ENCODE data around the gene IRS2. TPM values are rescaled to one million over a fixed set of nuclear protein-coding genes. Genes with fewer than 3 reads are reported as not detected.

Gene IRS2
- polyA plus RNA-seq, 1 donor (not counting 4 experiments of a cell fraction or from before 2014, with no cell fraction given): 2.3 TPM

DNA sequence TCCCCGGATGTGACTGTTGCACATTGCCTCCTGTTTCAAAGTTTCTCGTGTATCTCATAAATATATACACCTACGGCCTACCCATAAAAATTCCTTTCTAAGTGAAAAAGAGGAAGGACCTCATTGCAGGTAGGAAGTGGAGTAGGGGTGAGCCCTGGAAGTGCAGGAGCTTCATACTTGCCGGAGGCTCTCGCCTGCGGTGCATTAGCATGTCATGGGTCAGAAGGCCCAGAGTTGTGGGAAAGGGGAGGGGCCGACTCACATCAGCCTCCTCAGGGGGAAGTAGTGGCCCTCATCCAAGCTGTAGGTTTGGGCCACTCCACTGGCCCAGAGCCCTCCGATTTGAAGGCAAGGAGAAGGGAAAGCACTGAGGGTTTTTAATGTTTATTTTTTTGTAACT lies 26.0 kb upstream of the IRS2 start:
- TF ChIP-seq EZH2 (IDR thresholded peaks at IDR 0.05; ENCODE audit: low read length): no peak
- TF ChIP-seq, protein P1, sequence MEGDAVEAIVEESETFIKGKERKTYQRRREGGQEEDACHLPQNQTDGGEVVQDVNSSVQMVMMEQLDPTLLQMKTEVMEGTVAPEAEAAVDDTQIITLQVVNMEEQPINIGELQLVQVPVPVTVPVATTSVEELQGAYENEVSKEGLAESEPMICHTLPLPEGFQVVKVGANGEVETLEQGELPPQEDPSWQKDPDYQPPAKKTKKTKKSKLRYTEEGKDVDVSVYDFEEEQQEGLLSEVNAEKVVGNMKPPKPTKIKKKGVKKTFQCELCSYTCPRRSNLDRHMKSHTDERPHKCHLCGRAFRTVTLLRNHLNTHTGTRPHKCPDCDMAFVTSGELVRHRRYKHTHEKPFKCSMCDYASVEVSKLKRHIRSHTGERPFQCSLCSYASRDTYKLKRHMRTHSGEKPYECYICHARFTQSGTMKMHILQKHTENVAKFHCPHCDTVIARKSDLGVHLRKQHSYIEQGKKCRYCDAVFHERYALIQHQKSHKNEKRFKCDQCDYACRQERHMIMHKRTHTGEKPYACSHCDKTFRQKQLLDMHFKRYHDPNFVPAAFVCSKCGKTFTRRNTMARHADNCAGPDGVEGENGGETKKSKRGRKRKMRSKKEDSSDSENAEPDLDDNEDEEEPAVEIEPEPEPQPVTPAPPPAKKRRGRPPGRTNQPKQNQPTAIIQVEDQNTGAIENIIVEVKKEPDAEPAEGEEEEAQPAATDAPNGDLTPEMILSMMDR (optimal IDR thresholded peaks at IDR 0.05 in 1 of 3, IDR thresholded peaks at IDR 0.05 in 1 of 3, conservative IDR thresholded peaks at IDR 0.05 in 1 of 3; ENCODE audit: extremely low read depth in 1 of 3, insufficient read depth in 2 of 3, low read length in 3 of 3): no peak
- no peaks in the 10 kb centered on the region for H4K20me1 ChIP-seq (ENCODE audit: control insufficient read depth, extremely low read depth, insufficient read depth, low read length)
- no peaks in the 10 kb centered on the region for H3K79me2 ChIP-seq (ENCODE audit: control insufficient read depth, insufficient read depth, low read length)
- H3K9ac ChIP-seq (ENCODE audit: control insufficient read depth, extremely low read depth, insufficient read depth, low read length): no peak overlapping the region
- FAIRE-seq (no peak), DNase-seq (ENCODE audit: low read depth, low spot score) (no peak)
- no peak overlapping the region for H3K4me3 ChIP-seq (ENCODE audit: control insufficient read depth in 2 of 3, extremely low read depth in 1 of 3, insufficient read depth in 2 of 3, low read depth in 1 of 3, low read length in 3 of 3)
- H3K27me3 ChIP-seq (ENCODE audit: control insufficient read depth, extremely low read depth, insufficient read depth, low read length): peaks cover 2% of the 10 kb centered on the region
- H3K36me3 ChIP-seq (ENCODE audit: control insufficient read depth in 2 of 2, extremely low read depth in 1 of 2, insufficient read depth in 2 of 2, low read length in 2 of 2): no peaks in the 10 kb centered on the region
- H3K9me3 ChIP-seq (ENCODE audit: control insufficient read depth, low read depth, low read length): no peaks in the 10 kb centered on the region
- no peak overlapping the region for H2AFZ ChIP-seq (ENCODE audit: control insufficient read depth, low read length)
- H3K27ac ChIP-seq (ENCODE audit: control insufficient read depth, insufficient read depth, low read length): no peak overlapping the region
- no peaks in the 10 kb centered on the region for H3K9me1 ChIP-seq (ENCODE audit: control insufficient read depth, extremely low read depth, insufficient read depth, low read length)
- dilution Hi-C loops (cut with MboI; ENCODE audit: extremely low pct_ligation_motif_present, low sequenced_read_pairs): no loop called here
- H3K4me2 ChIP-seq (ENCODE audit: control insufficient read depth, extremely low read depth, insufficient read depth, low read depth, low read length): no peak overlapping the region
- peaks cover 12% of the 10 kb centered on the region for H3K4me1 ChIP-seq (ENCODE audit: control insufficient read depth, extremely low read depth, insufficient read depth, low read length)

DNA sequence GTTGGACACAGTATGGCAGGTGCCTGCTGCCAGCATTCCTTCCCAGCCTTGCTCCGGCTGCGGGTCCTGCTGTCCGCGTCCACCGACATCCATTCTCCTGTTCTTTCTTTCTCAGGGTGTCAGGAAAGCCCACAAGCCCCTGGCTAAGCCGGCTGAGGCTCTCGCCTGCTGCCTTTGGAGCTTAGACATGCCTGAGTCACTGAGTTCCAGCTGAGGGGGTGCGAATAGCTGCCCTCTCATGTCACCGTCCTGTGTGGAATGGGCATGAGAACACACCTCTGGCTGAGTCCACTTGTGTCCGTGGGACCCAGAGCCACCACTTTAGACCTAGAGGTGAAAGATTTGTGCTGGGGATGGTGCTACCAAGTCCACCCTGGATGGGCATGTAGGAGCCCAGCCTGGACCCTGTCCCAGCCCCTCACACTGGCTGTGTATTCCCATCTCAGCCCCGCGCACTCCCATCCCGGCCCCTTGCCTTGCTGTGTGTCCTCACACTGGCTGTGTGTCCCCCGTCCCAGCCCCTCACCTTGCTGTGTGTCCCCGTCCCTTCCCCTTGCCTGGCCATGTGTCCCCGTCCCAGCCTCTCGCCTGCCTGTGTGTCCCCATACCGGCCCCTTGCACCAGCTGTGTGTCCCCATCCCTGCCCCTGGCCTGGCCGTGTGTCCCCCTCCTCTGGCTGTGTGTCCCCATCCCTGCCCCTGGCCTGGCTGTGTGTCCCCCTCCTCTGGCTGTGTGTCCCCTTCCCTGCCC lies 24.6 kb upstream of the IRS2 start:
- no peak overlapping the region for H3K9ac ChIP-seq (ENCODE audit: control insufficient read depth, extremely low read depth, insufficient read depth, low read length)
- H3K27ac ChIP-seq (ENCODE audit: control insufficient read depth, insufficient read depth, low read length): no peak overlapping the region
- H2AFZ ChIP-seq (ENCODE audit: control insufficient read depth, low read length): no peak overlapping the region
- dilution Hi-C loops (cut with MboI; ENCODE audit: extremely low pct_ligation_motif_present, low sequenced_read_pairs): no loop called here
- H3K9me1 ChIP-seq (ENCODE audit: control insufficient read depth, extremely low read depth, insufficient read depth, low read length): no peaks in the 10 kb centered on the region
- H3K36me3 ChIP-seq (ENCODE audit: control insufficient read depth in 2 of 2, extremely low read depth in 1 of 2, insufficient read depth in 2 of 2, low read length in 2 of 2): no peaks in the 10 kb centered on the region
- H3K4me3 ChIP-seq (ENCODE audit: control insufficient read depth in 2 of 3, extremely low read depth in 1 of 3, insufficient read depth in 2 of 3, low read depth in 1 of 3, low read length in 3 of 3): no peak overlapping the region
- TF ChIP-seq, protein P1 (optimal IDR thresholded peaks at IDR 0.05 in 1 of 3, IDR thresholded peaks at IDR 0.05 in 1 of 3, conservative IDR thresholded peaks at IDR 0.05 in 1 of 3; ENCODE audit: extremely low read depth in 1 of 3, insufficient read depth in 2 of 3, low read length in 3 of 3): no peak
- TF ChIP-seq EZH2 (IDR thresholded peaks at IDR 0.05; ENCODE audit: low read length): no peak
- DNase-seq (ENCODE audit: low read depth, low spot score): no peak
- H3K9me3 ChIP-seq (ENCODE audit: control insufficient read depth, low read depth, low read length): no peaks in the 10 kb centered on the region
- H4K20me1 ChIP-seq (ENCODE audit: control insufficient read depth, extremely low read depth, insufficient read depth, low read length): no peaks in the 10 kb centered on the region
- H3K4me2 ChIP-seq (ENCODE audit: control insufficient read depth, extremely low read depth, insufficient read depth, low read depth, low read length): no peak overlapping the region
- peaks cover 2% of the 10 kb centered on the region for H3K27me3 ChIP-seq (ENCODE audit: control insufficient read depth, extremely low read depth, insufficient read depth, low read length)
- H3K79me2 ChIP-seq (ENCODE audit: control insufficient read depth, insufficient read depth, low read length): no peaks in the 10 kb centered on the region
- FAIRE-seq: no peak
- no peaks in the 10 kb centered on the region for H3K4me1 ChIP-seq (ENCODE audit: control insufficient read depth, extremely low read depth, insufficient read depth, low read length)
